Measurements from ENCODE around the gene CHMP6.
A peak's percentile ranks its signal among the peaks of the same experiment; 100 is the strongest.
"Not testable (repeated sequence)": the region's sequence is repeated elsewhere in the genome, so short reads cannot be mapped to it uniquely, and the experiment has no call there.

The CHMP6 gene

DNA sequence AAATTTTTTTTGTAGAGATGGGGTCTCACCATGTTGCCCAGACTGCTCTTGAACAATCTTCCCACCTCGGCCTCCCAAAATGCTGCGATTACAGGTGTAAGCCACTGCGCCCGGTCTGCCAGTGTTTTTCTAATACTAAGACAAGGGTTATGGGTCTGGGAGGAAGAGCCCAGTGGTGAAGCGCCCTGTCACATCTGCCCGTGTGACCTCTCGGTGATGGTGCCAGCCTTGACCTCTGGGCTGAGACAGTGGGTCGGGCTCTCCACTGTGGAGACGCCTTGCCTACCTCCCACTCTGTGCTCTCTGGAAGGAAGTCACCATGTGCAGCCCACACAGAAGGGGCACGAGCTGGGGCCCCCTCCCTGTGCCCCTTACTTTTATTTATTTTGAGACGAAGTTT is 38.2 kb downstream of the CHMP6 start:
- DNase-seq (ENCODE audit: low read depth in 2 of 3, low spot score in 2 of 3) = no peak

DNA sequence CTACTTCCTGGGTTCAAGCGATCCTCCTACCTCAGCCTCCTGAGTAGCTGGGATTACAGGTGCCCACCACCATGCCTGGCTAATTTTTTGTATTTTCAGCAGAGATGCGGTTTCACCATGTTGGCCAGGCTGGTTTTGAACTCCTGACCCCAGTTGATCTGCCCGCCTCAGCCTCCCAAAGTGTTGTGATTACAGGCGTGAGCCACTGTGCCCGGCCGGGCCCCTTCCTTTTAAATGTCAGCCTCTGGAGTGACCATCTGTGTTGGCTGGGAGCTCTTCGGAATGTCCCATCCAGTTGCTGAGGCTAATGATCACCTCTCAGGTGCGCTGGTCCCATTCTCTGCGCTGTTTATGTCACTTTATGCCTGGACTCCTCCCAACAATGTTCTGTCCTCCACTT is 38.7 kb downstream of the CHMP6 start:
- not testable (repeated sequence) for DNase-seq (ENCODE audit: low read depth in 2 of 3, low spot score in 2 of 3)

DNA sequence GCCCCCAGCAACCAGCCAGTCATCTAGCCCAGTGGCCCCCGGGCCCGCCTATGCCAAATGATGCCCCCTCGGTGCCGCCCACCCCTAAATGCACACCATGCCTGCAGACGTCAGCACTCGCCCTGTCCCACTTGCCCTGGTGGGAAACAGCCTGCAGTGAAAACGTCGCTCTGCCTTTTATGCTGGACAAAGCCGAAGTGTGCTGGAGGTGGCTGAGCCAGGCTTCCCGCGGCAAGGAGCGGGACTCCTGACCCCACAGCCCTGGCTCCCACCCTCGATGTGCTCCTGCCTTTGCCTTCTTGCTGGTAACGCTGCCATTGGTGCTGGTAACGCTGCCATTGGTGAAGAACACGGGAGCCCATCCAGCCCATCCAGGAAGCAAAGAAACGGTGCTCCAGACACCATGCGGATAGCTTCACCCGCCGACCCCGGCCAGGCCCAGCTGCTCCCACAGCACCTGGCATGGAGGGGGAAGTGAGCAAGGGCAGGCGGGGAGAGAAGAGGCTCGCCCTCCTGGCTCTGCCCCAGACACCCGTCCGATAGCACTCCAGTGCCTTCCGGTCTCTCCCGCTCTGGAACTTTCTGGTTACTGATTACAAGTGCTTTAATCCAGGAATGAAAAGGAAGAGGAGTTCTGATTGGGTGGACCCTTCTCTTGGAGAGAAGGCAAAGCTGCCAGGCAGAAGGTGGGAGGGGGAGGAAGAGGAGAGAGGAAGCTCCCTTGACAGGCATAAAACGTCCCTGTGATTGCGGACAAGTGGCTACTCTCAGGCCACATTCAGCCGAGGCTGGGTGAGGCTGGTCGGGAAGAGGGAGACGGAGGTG is 39.3 kb downstream of the CHMP6 start:
- DNase-seq (ENCODE audit: low read depth in 2 of 3, low spot score in 2 of 3) = no peak

DNA sequence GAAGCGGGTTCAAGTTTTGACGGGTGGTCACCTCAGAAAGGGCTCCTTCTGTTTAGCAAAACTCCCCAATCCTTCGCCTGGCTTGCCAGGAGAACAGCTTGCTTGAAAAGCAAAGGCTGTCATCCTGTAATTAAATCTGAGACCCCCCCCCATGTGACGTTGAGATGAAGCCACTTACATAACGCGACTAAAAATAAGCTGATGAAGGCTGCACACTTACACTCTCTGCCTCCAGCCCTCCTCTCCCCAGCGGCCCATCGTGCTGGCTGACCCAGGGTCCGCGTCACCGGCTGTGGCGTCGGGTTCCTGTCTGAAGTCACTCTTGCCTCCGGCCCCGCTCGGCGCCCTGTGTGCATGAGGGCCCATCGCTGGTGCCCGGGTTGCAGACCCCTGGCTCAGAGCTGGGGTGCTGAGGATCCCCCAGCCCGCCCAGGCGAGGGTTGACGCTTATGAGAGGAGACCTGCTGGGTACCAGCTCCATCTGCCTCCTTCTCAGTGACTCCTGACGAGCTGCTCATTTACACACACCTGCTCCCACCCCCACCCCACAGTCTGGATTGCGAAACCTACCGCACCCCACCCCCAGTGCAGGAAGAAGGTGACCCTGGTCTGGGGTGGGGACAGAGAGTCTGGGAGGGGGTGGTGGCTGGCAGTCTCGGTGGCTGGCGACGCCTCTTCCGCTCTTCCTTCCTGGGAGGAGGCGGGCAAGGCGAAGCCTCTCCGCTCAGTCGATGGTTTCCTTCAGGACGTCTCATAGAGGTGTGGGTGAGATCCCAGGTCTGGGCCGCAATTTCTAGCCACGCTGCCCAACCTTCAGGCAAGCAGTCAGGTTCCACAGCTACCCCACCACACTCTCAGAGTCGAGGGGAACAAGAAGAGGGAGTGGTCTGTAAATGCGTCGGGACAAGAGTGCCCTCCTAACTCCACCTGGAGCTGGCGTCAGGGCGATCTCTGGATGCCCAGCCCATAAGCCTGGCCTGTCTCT is 40.2 kb downstream of the CHMP6 start:
- DNase-seq (ENCODE audit: low read depth in 2 of 3, low spot score in 2 of 3) = no peak

DNA sequence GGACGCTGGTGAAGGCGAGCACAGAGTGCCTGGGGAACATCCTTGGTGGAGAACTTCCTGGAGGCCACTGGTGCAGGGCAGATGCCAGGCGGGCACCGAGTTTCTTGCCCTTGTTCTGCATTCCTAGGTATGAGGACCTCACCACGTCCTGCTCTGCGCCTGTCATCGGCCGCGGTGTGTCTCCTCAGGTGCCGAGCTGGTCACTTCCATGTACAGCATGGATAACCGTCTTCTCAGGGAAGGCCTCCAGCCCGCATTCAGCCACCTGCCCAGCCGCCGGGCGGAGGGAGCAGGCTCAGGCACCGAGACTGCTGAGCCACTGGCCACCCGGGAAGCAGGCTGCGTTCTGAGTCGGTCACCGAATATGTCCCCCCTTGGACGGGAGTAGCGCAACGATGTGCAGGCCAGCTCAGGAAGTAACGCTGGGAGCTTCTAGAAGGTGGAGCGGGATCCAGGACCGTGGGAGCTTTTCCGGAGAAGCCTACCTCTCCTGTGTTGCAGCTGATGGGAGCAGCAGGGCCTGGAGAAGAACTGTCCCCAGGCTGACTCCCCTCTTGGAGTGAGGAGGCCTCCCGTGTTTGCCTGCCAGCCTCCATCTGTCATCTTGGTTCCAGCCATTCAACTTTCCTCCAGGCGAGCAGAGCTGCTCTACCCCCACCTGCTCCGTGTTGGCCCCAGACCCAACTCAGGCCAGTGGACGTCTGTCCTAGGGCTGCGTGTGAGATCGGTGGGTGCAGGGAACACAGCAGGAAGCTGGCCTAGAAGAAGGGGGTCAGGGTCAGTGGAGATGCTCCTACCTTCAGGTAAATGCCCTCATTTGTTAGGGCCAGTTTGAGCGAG is 41.2 kb downstream of the CHMP6 start:
- DNase-seq (ENCODE audit: low read depth in 2 of 3, low spot score in 2 of 3) = no peak

DNA sequence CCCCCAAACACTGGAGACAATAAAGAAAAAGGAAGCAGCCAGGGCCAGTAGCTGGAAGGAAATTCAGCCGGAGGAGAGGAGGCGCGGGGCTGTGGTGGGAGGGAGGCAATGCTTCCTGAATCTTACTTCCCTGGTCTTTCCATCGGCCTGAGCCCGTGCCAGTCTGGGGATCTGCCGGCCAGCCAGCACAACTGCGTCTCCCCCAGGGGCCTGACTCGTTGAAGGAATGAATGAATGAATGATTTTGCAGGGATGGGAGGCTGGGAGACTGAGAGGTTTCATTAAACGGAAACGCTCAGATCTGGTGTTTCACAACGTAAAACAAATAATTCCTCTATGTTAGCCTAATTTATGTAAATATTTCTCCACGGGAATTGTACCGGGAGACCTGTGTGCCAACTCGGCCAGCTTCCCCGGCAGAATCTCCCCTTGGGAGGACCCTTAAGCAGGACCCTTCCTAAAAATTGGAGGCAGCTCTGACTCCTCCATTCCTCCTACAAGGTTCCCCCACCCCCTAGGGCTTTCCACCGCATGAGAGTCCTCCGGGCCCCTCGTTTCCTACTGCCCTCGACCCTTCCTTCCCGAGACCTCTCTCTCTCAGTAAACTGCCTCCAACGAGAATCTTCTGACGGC is 42.0 kb downstream of the CHMP6 start:
- DNase-seq (ENCODE audit: low read depth in 2 of 3, low spot score in 2 of 3) = no peak

DNA sequence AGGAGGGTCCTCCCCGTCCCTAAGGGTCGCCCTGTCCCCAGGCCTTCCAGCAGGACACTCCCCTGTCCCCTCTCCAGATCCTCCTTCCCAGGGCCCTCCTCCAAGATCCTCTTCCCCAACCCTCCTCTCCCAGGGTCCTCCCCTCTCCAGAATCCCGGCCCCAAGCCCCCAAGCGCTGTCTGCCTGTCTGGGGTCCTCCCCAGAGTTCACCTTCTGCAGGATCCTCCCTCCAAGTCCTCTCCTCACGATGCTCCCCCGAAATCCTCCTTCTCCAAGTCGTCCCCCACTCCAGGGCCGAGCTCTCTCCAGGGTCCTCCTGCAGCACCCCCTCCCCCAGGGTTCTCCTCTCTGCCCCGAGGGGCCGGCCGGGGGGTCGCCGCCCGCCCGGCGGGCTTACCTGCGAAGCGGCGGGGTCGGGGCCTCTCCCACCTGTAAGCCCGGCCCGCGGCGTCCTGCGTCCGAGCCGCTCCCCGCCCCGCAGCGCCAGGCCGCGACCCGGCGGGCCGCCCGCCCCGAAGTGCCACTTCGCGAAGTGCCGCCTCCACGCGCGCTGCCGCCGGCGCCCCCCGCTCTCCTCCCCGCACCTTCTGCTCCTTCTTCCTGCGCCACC is 42.6 kb downstream of the CHMP6 start:
- DNase-seq (ENCODE audit: low read depth in 2 of 3, low spot score in 2 of 3) = no peak

DNA sequence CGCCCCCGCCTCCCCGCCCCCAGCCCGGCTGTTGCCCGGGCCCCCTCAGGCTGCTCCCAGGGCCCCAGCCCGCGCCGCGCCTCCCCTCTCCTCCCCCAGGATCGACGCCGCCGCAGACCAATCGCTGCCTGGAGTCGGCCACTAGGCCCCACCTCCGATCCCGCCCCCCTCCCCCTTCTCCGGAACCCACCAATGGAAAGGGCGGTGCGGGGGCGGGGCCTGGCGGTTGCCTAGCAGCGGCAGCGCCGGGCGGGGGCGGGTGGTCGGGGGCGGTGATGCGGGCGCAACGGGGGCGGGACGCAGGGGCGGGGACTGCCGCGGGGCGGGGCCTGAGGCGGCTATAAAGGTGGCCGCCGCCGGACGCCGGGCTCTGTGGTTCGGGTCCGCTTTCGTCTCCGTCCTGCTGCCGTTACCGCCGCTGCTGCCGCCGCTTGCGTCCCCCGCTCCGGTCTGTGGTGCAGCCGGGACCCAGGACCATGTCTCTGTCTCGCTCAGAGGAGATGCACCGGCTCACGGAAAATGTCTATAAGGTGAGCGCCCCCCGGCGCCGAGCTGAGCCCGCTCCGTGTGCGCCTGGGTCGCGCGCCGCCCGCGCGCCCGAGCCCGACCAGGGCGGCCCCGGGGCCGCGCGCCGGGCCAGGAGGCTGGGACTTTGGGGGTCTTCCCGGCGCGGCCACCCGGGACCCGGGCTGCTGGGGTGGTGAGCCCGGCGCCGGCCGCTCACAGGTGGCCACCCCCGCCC is 43.3 kb downstream of the CHMP6 start, which contains the start of gene BAIAP2:
TSS of gene BAIAP2 (plus strand) at position 373 of the 742 bp plus-strand sequence. CDS start at position 477, 104 bp downstream.
- DNase-seq (ENCODE audit: low read depth in 2 of 3, low spot score in 2 of 3) = peak; percentile 92 to 98 (median 94)

DNA sequence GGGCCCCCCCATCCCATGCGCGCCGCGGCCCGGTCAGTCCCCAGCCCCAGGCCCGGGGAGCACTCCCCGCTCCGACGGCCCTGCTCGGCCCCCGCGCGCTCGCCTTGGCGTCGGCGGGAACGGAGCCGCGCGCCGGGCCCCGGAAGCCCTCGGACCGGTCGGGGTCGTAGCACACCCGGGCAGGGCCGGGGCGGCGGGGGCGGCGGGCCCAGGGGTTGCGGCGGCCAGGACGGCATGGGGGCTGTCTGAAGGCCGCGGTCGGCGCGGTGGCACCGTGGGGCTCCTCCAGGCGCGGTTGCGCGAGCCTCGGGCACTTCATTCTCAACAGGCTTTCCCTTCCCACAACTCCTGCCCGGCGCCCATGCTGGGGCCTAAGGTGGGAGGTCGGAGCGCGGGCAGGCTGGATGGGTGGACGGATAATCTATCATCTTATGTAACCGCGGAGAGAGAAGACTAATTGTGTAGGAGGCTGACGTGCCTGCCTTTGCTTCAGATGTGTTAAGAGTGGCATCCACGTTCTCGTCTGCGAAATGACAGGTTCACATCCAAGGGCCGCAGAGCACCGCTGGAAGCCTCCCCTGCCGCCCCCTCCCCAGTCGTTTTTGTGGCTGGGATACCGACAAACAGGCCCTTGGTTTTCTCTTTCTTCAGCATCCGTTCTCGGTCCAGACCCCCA is 44.0 kb downstream of the CHMP6 start:
- no peak for DNase-seq (ENCODE audit: low read depth in 2 of 3, low spot score in 2 of 3)

DNA sequence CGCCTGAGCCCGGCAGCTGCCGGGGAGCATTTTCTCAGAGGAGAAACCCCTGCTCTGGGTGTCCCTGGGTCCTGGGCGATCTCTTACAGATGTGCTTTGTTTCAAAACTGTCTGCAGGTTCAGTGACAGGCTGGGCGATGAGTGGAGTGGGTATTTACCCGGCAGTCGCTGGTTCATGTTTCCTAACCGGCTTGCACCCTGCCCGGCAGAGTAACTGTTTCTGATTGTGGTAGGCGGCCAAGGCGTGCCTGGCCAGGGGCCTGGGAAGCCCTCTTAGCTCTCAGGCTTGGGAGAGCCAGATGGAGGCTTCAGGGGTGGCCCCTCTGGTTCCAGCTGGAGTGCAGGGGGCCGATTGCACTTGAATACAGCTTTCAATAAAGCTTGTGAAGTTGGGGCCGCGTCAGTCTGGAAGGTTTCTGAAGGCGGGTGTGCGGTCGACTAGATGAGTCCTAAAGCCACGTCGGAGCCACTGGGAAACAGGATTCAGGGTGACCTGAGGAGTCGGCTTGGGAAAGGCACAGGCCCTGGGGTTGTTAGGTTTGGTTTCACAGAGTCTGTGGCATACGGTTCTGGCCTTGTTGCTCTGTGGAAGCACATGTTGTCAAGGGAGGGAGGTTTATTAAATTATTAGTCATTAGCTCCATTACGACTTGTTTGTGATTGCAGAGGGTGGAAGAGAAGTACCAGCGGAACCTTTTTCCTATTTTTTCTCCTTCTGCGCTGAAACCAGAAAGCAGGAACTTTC is 44.7 kb downstream of the CHMP6 start:
- no peak for DNase-seq (ENCODE audit: low read depth in 2 of 3, low spot score in 2 of 3)

DNA sequence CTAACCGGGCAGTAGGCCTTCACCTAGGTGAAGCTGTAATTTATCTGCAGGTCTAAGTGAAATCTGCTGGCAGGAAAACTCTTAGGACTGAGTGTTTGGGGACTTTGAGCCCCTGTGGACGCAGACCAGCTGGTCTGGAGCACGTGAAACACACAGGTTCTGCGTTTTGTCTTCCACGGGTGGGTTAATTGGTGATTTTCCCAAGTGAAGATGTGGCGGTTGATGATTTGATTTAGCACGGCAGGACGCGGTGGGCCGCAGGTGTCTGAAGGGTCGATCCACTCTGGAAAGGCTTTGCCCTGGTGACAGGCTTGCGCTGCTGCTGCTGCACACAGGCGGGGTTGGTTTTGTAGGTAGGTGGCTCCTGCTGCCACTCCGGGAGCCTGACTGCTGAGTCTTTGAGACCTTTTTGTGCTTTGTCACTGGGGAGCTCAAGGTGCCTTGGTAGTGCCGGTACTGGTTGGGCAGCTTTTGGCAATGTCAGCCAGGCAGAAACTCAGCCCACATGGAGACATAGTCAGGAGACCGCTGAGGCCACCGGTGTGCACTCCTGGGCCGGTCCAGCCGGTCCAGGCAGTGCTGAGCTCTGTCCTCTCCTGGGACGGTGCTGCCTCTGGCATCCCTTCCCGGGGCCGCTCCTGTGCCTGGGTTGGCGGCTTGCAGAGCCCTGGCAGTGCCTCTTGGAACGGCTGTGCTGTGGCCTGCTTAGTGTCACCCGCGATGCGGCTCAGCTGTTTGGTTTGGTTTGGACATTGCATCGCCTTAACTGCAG is 45.6 kb downstream of the CHMP6 start:
- DNase-seq (ENCODE audit: low read depth in 2 of 3, low spot score in 2 of 3) = no peak

DNA sequence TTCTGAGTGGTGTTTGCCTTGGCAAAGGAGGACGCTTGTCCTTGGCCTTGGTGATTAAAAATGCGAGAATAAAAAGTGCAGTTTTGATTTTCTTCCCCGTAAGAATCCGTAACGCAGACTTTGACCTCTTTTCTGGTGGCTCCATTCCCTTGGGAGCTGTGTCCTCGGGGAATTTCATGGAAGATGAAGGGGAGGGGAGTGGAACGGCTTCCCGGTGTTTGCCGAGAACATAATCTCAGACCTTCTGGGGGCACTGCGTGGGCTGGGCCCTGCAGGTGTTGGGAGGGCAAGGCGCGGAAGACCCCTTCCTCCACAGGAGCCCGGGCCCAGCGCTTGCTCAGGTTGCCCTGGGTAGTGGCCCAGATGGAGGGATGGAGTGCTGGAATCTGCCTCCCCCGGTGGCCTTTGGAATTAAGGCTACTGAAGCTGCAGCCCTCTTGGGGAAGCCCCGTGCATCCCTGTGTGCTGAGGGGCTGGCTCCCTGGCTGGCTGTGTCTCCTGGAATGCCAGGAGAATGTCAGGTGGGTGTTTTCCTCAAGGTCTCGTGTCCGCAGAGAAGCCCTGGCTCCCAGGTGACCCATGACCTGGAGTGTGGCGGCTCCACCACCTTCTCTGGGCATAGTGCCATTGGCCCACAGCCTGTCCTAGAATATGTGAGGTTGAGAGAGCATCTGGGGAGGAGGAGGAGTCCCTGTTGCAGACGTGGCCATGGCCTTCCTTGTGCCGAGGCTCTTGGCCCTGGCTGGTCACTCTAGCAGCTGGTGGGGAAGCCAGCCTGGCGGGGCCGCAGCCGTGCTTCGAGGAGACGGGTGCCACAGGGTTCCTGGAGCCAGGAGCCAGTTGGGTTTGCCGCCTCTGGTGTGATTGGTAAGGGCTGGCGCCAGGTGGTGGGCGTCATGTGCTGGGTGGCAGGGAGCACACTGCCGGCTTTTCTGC is 46.4 kb downstream of the CHMP6 start:
- no peak for DNase-seq (ENCODE audit: low read depth in 2 of 3, low spot score in 2 of 3)

DNA sequence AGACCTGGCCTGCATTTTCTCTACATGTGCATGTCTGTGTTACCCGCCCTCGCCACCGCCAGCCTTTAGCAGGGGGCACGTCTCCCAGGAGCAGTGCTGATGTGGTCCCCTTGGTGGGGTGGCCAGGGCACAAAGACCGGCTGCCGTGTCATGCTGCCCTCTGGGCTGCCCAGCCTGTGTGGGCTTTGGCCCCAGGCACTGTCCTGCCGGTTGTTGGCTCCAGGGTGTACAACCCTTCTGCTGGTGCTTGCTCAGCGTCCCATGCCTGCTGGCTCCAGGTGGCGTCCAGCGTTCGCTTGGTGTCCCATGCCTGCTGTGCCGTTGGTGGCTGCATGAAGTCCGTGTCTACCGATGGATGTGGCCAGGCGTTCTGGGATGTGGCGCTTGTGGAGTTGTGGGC is 47.5 kb downstream of the CHMP6 start:
- DNase-seq (ENCODE audit: low read depth in 2 of 3, low spot score in 2 of 3) = no peak

DNA sequence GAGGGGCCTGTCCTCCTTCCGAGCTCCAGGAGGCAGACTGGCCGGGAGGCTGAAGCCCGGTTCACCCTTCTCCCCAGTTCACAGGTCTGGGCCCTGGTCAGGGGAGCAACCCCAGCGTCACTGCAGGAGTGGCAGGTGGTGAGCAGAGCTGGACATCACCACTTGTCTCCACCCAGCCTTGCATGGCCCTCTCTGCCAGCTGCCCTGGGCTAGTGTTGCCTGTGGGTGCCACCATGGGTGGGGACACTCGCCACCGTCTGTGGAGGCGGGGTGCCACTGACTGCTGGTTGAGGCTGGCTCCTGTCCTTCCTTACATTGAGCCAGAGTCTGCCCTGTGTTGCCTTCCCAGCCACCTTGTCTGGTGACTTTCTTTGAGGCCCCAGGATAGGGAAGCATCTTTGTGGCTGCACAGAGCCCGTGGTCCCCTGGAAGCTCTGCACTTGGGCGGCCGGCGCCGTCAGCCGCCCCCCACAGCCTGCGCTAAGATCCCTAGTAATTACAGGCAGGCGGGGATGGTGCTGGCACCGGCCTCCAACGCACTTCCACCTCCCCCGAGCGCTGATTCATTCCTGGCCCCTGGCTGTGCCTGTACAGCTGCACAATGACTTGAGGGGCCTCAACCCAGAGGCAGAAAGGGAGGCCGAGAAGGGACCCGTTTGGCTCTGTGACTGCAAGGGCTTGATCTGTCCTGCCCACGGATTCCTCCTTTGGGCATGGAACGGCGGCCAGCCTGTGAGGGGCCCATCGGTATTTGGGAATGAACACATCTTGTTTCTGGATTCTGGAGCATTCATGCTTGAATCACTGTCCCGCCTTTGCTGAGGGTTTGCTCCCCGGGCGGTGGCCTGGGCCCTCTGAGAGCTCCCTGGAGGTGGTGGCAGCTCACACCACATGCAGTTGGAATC is 48.5 kb downstream of the CHMP6 start:
- no peak for DNase-seq (ENCODE audit: low read depth in 2 of 3, low spot score in 2 of 3)

DNA sequence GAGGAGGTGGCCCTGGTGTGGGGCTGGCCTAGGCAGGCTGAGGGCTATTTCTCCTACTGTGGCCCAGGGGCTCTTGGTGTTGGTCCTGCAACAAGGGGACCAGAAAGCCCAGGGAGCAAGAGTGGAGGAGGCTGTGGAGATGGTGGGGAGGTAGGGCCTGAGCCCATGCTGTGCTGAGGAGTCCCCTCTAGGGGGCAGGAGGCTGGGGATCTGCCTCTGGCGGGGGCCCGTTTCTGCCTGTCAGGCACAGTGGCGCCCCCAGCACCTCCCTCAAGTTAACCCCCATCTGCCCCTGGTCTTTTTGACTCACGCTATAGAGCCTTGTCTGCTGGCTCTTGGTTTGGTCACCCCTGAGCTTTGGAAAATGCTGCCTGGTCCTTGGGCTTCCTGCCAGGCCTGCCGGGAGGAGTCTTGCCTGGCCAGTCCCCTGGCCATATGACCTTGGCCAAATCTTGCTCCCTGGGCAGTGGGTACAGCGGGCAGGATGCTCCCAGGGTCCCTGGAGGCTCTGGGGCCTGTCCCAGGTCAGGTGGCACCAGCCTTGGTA is 49.2 kb downstream of the CHMP6 start:
- no peak for DNase-seq (ENCODE audit: low read depth in 2 of 3, low spot score in 2 of 3)
